Adipocyte (in vitro differentiated cells): ENCODE measurements around the gene AHRR.
"Not testable (repeated sequence)": the region's sequence is repeated elsewhere in the genome, so short reads cannot be mapped to it uniquely, and the experiment has no call there.

Experiments
- DNase-seq: peaks from one replicate; pipeline ENCODE4 v3.0.0-alpha.2; 2015; ENCODE audit warnings: low read depth
- H3K27me3 ChIP-seq: replicated peaks from 2 replicates; pipeline ENCODE4 v1.7.0; 2013; ENCODE audit warnings: mild to moderate bottlenecking, low read length, moderate library complexity; ENCODE audit not compliant: control insufficient read depth, insufficient read depth
- H3K36me3 ChIP-seq: 2 replicates; pipeline ENCODE4 v1.7.0; 2013; ENCODE audit warnings: low read length, mild to moderate bottlenecking, moderate library complexity; ENCODE audit not compliant: control insufficient read depth, insufficient read depth, severe bottlenecking
- H3K4me1 ChIP-seq: 2 replicates; pipeline ENCODE4 v1.7.0; 2013; ENCODE audit warnings: mild to moderate bottlenecking, low read length, moderate library complexity; ENCODE audit not compliant: control insufficient read depth, insufficient read depth
- H3K4me3 ChIP-seq: 2 replicates; pipeline ENCODE4 v1.7.0; 2013; ENCODE audit warnings: mild to moderate bottlenecking, low read length, moderate library complexity
- H3K9ac ChIP-seq: 2 replicates; pipeline ENCODE4 v1.7.0; 2013; ENCODE audit warnings: mild to moderate bottlenecking, low read length, moderate library complexity
- H3K9me3 ChIP-seq: 2 replicates; pipeline ENCODE4 v1.7.0; 2013; ENCODE audit warnings: mild to moderate bottlenecking, low read length, moderate library complexity; ENCODE audit not compliant: control insufficient read depth

Gene AHRR

GRCh38 chr5:306011-306805 lies 15.3 kb upstream of the AHRR start:
- DNase-seq: no peak
- Histone ChIP-seq H3K9ac (no peak overlapping the region), H3K4me3 (no peak overlapping the region)

GRCh38 chr5:307306-307705 lies 14.2 kb upstream of the AHRR start:
- H3K9ac ChIP-seq: no peak overlapping the region
- H3K27me3 ChIP-seq: no peaks in the 10 kb centered on the region
- no peaks in the 10 kb centered on the region for H3K9me3 ChIP-seq
- DNase-seq: no peak
- no peak overlapping the region for H3K4me3 ChIP-seq
- peaks cover 44% of the 10 kb centered on the region for H3K36me3 ChIP-seq
- H3K4me1 ChIP-seq: peaks cover 10% of the 10 kb centered on the region

More at GRCh38 chr5:306011-306805, 15.3 kb upstream of the AHRR start:
- H3K36me3 ChIP-seq: peaks cover 40% of the 10 kb centered on the region
- H3K27me3 ChIP-seq: no peaks in the 10 kb centered on the region
- no peaks in the 10 kb centered on the region for H3K9me3 ChIP-seq
- H3K4me1 ChIP-seq: peaks cover 10% of the 10 kb centered on the region

- Histone ChIP-seq H3K36me3 (peaks cover 44% of the 10 kb centered on the region), H3K9me3 (no peaks in the 10 kb centered on the region), H3K4me3 (no peak overlapping the region), H3K4me1 (peaks cover 16% of the 10 kb centered on the region), H3K27me3 (no peaks in the 10 kb centered on the region), H3K9ac (no peak overlapping the region)
- DNase-seq: no peak
These were observed 13.5 kb upstream of the AHRR start for GRCh38 chr5:307794-308579.

- no peak overlapping the region for H3K9ac ChIP-seq
- H3K4me3 ChIP-seq: no peak overlapping the region
- no peaks in the 10 kb centered on the region for H3K9me3 ChIP-seq
- H3K36me3 ChIP-seq: peaks cover 44% of the 10 kb centered on the region
- no peaks in the 10 kb centered on the region for H3K27me3 ChIP-seq
- DNase-seq: peak; percentile 53
- peaks cover 17% of the 10 kb centered on the region for H3K4me1 ChIP-seq
These were observed 12.7 kb upstream of the AHRR start for GRCh38 chr5:308672-309271.

- H3K9ac ChIP-seq, H3K9me3 ChIP-seq, H3K4me3 ChIP-seq, DNase-seq, H3K27me3 ChIP-seq: not testable (repeated sequence)
- Histone ChIP-seq H3K4me1 (peaks cover 17% of the 10 kb centered on the region), H3K36me3 (peaks cover 52% of the 10 kb centered on the region)
These were observed 11.7 kb upstream of the AHRR start for GRCh38 chr5:309831-310230.

GRCh38 chr5:310516-310915 lies 11.0 kb upstream of the AHRR start:
- Histone ChIP-seq H3K27me3 (no peaks in the 10 kb centered on the region), H3K4me3 (no peak overlapping the region), H3K9ac (no peak overlapping the region), H3K9me3 (no peaks in the 10 kb centered on the region), H3K36me3 (peaks cover 57% of the 10 kb centered on the region), H3K4me1 (peaks cover 17% of the 10 kb centered on the region)
- DNase-seq: no peak

GRCh38 chr5:310941-311434 lies 10.5 kb upstream of the AHRR start:
- no peak for DNase-seq
- H3K9ac ChIP-seq: no peak overlapping the region
- peaks cover 17% of the 10 kb centered on the region for H3K4me1 ChIP-seq
- H3K4me3 ChIP-seq: no peak overlapping the region
- H3K9me3 ChIP-seq: no peaks in the 10 kb centered on the region
- H3K36me3 ChIP-seq: peaks cover 54% of the 10 kb centered on the region
- H3K27me3 ChIP-seq: no peaks in the 10 kb centered on the region

GRCh38 chr5:311963-312362 lies 9.6 kb upstream of the AHRR start:
- peaks cover 50% of the 10 kb centered on the region for H3K36me3 ChIP-seq
- H3K4me3 ChIP-seq: no peak overlapping the region
- H3K9me3 ChIP-seq: no peaks in the 10 kb centered on the region
- H3K4me1 ChIP-seq: peaks cover 17% of the 10 kb centered on the region
- DNase-seq: no peak
- H3K27me3 ChIP-seq: no peaks in the 10 kb centered on the region
- H3K9ac ChIP-seq: no peak overlapping the region

GRCh38 chr5:312845-313244 lies 8.7 kb upstream of the AHRR start:
- H3K9me3 ChIP-seq: no peaks in the 10 kb centered on the region
- H3K4me3 ChIP-seq: no peak overlapping the region
- H3K4me1 ChIP-seq: peaks cover 17% of the 10 kb centered on the region
- no peak for DNase-seq
- H3K9ac ChIP-seq: peak overlapping the region; percentile 3
- no peaks in the 10 kb centered on the region for H3K27me3 ChIP-seq
- H3K36me3 ChIP-seq: peaks cover 42% of the 10 kb centered on the region

GRCh38 chr5:313265-313664 lies 8.2 kb upstream of the AHRR start:
- no peak for DNase-seq
- no peaks in the 10 kb centered on the region for H3K9me3 ChIP-seq
- peaks cover 38% of the 10 kb centered on the region for H3K36me3 ChIP-seq
- no peaks in the 10 kb centered on the region for H3K27me3 ChIP-seq
- H3K4me1 ChIP-seq: peaks cover 16% of the 10 kb centered on the region
- no peak overlapping the region for H3K4me3 ChIP-seq
- H3K9ac ChIP-seq: no peak overlapping the region

GRCh38 chr5:313806-314376 lies 7.6 kb upstream of the AHRR start:
- DNase-seq: no peak
- Histone ChIP-seq H3K4me3 (no peak overlapping the region), H3K9me3 (no peaks in the 10 kb centered on the region), H3K4me1 (peaks cover 16% of the 10 kb centered on the region), H3K9ac (no peak overlapping the region), H3K36me3 (peaks cover 38% of the 10 kb centered on the region), H3K27me3 (no peaks in the 10 kb centered on the region)
